ENCODE measurements around the gene PPAN.

PPAN gene

DNA sequence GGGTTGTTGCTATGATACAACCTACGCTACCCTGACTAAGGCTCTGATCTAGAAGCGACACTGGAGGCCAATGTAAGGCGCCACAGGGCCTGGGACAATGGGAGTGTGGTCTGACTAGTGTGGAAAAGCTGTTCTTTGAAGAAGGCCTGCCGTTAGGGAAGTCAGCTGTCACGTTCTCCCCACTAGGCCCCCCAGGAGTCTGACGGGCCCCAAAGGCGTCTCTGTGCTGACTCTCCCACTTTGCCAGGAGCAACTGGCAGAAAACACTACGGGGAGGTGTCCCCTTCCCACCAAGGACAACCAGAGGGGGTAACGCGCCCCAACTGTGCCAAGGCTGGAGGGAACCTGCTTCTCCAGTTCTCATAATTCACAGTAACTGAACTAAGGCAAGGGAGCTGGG is 38.9 kb downstream of the PPAN start:
- Histone ChIP-seq H3K4me1 (no peaks in the 10 kb centered on the region), H3K9me3 (no peaks in the 10 kb centered on the region), H3K36me3 (replicated peaks) (peaks cover 88% of the 10 kb centered on the region), H3K4me3 (no peak overlapping the region), H3K27me3 (ENCODE audit: low read depth) (no peaks in the 10 kb centered on the region)
- DNase-seq (ENCODE audit: low spot score in 2 of 2) = no peak
- in situ Hi-C loops (cut with MboI; ENCODE audit: low sequenced_read_pairs) = no loop called here

GRCh38 chr19:10146142-10146541 is 40.0 kb downstream of the PPAN start:
- no peaks in the 10 kb centered on the region for H3K27me3 ChIP-seq (ENCODE audit: low read depth)
- in situ Hi-C loops (cut with MboI; ENCODE audit: low sequenced_read_pairs) = no loop called here
- H3K4me3 ChIP-seq = no peak overlapping the region
- no peaks in the 10 kb centered on the region for H3K4me1 ChIP-seq
- H3K36me3 ChIP-seq (replicated peaks) = peaks cover 91% of the 10 kb centered on the region
- H3K9me3 ChIP-seq = no peaks in the 10 kb centered on the region
- DNase-seq (ENCODE audit: low spot score in 2 of 2) = no peak

GRCh38 chr19:10149427-10149826 is 43.3 kb downstream of the PPAN start:
- H3K27me3 ChIP-seq (ENCODE audit: low read depth) = no peaks in the 10 kb centered on the region
- no peaks in the 10 kb centered on the region for H3K4me1 ChIP-seq
- peaks cover 88% of the 10 kb centered on the region for H3K36me3 ChIP-seq (replicated peaks)
- no peaks in the 10 kb centered on the region for H3K9me3 ChIP-seq
- H3K4me3 ChIP-seq = no peak overlapping the region
- in situ Hi-C loops (cut with MboI; ENCODE audit: low sequenced_read_pairs) = no loop called here
- no peak for DNase-seq (ENCODE audit: low spot score in 2 of 2)

GRCh38 chr19:10151521-10151920 is 45.4 kb downstream of the PPAN start:
- Histone ChIP-seq H3K9me3 (no peaks in the 10 kb centered on the region), H3K4me1 (no peaks in the 10 kb centered on the region), H3K27me3 (ENCODE audit: low read depth) (no peaks in the 10 kb centered on the region), H3K4me3 (no peak overlapping the region), H3K36me3 (replicated peaks) (peaks cover 87% of the 10 kb centered on the region)
- in situ Hi-C loops (cut with MboI; ENCODE audit: low sequenced_read_pairs) = loop anchor here (25.0 kb wide), 2 partner anchors 861 to 961 kb away; no protein-coding TSS in a partner anchor
- no peak for DNase-seq (ENCODE audit: low spot score in 2 of 2)

GRCh38 chr19:10152100-10152499 is 45.9 kb downstream of the PPAN start:
- DNase-seq (ENCODE audit: low spot score in 2 of 2) = no peak
- Histone ChIP-seq H3K4me3 (no peak overlapping the region), H3K9me3 (no peaks in the 10 kb centered on the region), H3K4me1 (no peaks in the 10 kb centered on the region), H3K27me3 (ENCODE audit: low read depth) (no peaks in the 10 kb centered on the region), H3K36me3 (replicated peaks) (peaks cover 87% of the 10 kb centered on the region)
- in situ Hi-C loops (cut with MboI; ENCODE audit: low sequenced_read_pairs) = loop anchor here (25.0 kb wide), 2 partner anchors 860 to 960 kb away; no protein-coding TSS in a partner anchor

DNA sequence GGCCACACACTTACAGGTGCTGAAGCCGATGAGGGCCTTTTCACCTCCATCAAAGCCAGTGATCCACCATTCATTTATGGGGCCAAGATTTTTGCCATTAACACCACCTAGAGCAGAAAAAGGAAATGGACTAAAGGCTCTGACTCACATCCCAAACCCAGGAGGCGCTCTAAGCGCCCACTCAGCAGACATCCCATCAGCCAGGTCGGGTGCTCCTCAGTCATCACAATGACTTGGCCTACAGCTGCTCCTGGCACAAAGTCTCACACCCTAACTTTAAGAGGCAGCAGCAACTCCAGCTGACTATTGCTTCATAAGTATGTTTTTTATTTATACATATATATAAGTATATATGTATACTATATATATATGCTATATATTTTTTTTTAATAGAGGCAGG is 49.7 kb downstream of the PPAN start:
- no peak for DNase-seq (ENCODE audit: low spot score in 2 of 2)
- in situ Hi-C loops (cut with MboI; ENCODE audit: low sequenced_read_pairs) = loop anchor here (25.0 kb wide), 2 partner anchors 856 to 956 kb away; no protein-coding TSS in a partner anchor
- H3K27me3 ChIP-seq (ENCODE audit: low read depth) = no peaks in the 10 kb centered on the region
- no peaks in the 10 kb centered on the region for H3K4me1 ChIP-seq
- no peaks in the 10 kb centered on the region for H3K9me3 ChIP-seq
- H3K4me3 ChIP-seq = no peak overlapping the region
- H3K36me3 ChIP-seq (replicated peaks) = peaks cover 95% of the 10 kb centered on the region

GRCh38 chr19:10158071-10158470 is 51.9 kb downstream of the PPAN start:
- in situ Hi-C loops (cut with MboI; ENCODE audit: low sequenced_read_pairs) = loop anchor here (25.0 kb wide), 2 partner anchors 854 to 954 kb away; no protein-coding TSS in a partner anchor
- no peaks in the 10 kb centered on the region for H3K9me3 ChIP-seq
- H3K4me3 ChIP-seq = no peak overlapping the region
- H3K4me1 ChIP-seq = no peaks in the 10 kb centered on the region
- no peak for DNase-seq (ENCODE audit: low spot score in 2 of 2)
- H3K36me3 ChIP-seq (replicated peaks) = peaks cover 93% of the 10 kb centered on the region
- no peaks in the 10 kb centered on the region for H3K27me3 ChIP-seq (ENCODE audit: low read depth)

GRCh38 chr19:10158485-10158884 is 52.3 kb downstream of the PPAN start:
- no peaks in the 10 kb centered on the region for H3K4me1 ChIP-seq
- no peaks in the 10 kb centered on the region for H3K27me3 ChIP-seq (ENCODE audit: low read depth)
- DNase-seq (ENCODE audit: low spot score in 2 of 2) = no peak
- peaks cover 95% of the 10 kb centered on the region for H3K36me3 ChIP-seq (replicated peaks)
- in situ Hi-C loops (cut with MboI; ENCODE audit: low sequenced_read_pairs) = loop anchor here (25.0 kb wide), 2 partner anchors 854 to 954 kb away; no protein-coding TSS in a partner anchor
- H3K4me3 ChIP-seq = no peak overlapping the region
- H3K9me3 ChIP-seq = no peaks in the 10 kb centered on the region

DNA sequence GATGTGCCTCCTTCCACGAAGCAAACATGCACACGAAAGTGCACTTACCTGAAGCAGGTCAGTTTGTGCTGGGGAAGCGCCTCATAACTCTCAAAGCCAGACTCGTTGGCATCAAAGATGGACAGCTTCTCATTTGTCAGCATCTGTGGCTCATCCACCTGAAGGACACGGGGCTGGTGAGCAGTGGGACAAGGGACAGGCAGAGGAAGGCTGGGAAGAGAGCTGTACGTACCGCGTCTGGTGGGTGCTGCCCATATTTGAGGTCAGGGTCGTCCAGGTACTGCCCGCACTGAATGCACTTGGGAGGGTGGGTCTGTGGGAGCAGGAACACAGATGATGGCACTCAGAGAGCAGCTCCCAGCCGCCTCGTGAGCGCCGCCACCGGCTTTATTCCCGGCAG is 53.4 kb downstream of the PPAN start:
- in situ Hi-C loops (cut with MboI; ENCODE audit: low sequenced_read_pairs) = loop anchor here (25.0 kb wide), 2 partner anchors 853 to 953 kb away; no protein-coding TSS in a partner anchor
- Histone ChIP-seq H3K36me3 (replicated peaks) (peaks cover 95% of the 10 kb centered on the region), H3K4me3 (no peak overlapping the region), H3K9me3 (no peaks in the 10 kb centered on the region), H3K27me3 (ENCODE audit: low read depth) (no peaks in the 10 kb centered on the region), H3K4me1 (no peaks in the 10 kb centered on the region)
- DNase-seq (ENCODE audit: low spot score in 2 of 2) = no peak
